Esophagus squamous epithelium (tissue), 4 donors: ENCODE results near the gene CDR2L.

Experiments used
- POLR2A ChIP-seq, 4 donors: fragments of 450-650 bp; IDR thresholded peaks; one replicate each; pipeline ENCODE4 v1.6.1; 2017; ENCODE audit warnings: antibody characterized with exemption in 4 of 4, mild to moderate bottlenecking in 4 of 4, moderate library complexity in 3 of 4
- TF ChIP-seq, protein P1 (sequence below), 6 experiments: fragments of 450-650 bp in 4 of 6; fragments of 200-600 bp in 2 of 6; sonication (generic) in 2 of 6; IDR thresholded peaks; one replicate each; pipeline ENCODE4 v1.5.1; 2016 to 2019; ENCODE audit warnings: antibody characterized with exemption in 6 of 6, mild to moderate bottlenecking in 4 of 6, moderate library complexity in 4 of 6

DNA sequence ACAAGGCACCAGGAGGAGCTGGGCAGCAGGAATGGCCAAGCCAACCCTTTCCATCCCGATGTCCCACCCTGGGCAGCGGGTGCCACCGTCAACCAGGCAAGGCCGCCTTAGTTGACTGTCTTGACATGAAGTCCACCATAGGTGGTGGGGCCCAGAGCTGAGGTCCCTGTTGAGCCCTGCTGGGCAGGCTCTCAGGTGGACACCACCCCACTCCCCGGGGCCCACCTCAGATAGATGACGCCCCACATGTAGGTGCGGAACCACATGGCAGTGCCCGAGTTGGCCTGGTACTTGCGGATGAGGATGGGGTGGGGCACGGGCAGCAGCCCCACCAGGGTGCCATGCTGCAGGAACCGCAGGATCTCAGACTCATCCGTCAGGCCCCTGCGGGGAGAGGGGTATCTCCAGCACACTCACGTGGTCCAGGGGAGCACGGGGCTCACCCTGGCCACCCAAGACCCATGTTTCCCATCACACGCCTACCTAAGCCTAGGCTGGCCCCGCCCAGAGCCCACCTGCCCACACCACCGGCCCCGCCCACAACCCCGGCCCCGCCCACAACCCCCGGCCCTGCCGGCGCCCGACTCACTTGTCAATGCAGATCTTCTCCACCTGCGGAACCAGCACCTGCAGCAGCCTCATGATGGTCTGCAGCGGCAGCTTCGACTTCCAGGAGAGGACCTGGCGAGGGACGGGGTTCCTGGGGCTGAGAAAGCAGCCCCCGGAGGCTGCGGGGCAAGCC lies 35.6 kb upstream of the CDR2L start:
- TF ChIP-seq, protein P1, sequence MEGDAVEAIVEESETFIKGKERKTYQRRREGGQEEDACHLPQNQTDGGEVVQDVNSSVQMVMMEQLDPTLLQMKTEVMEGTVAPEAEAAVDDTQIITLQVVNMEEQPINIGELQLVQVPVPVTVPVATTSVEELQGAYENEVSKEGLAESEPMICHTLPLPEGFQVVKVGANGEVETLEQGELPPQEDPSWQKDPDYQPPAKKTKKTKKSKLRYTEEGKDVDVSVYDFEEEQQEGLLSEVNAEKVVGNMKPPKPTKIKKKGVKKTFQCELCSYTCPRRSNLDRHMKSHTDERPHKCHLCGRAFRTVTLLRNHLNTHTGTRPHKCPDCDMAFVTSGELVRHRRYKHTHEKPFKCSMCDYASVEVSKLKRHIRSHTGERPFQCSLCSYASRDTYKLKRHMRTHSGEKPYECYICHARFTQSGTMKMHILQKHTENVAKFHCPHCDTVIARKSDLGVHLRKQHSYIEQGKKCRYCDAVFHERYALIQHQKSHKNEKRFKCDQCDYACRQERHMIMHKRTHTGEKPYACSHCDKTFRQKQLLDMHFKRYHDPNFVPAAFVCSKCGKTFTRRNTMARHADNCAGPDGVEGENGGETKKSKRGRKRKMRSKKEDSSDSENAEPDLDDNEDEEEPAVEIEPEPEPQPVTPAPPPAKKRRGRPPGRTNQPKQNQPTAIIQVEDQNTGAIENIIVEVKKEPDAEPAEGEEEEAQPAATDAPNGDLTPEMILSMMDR (IDR thresholded peaks at IDR 0.05) = no peak
- TF ChIP-seq POLR2A (IDR thresholded peaks at IDR 0.05) = no peak
